Gastrocnemius medialis (tissue), 4 donors: ENCODE results near the gene MAPK14. TPM values are rescaled to one million over a fixed set of nuclear protein-coding genes. Genes with fewer than 3 reads are reported as not detected.

ENCODE experiments used
- ATAC-seq, 2 donors: fragments of 150-250 bp; one replicate each; pipeline ENCODE4 v1.9.1; 2016
- DNase-seq, 2 donors: peaks; one replicate each; pipeline ENCODE4 v3.0.0-alpha.2; 2019
- H3K27ac ChIP-seq, 4 donors: fragments of 200-600 bp; sonication (generic); 1 replicate in 1 of 4; 2 replicates in 3 of 4; pipeline ENCODE4 v1.5.1; 2016 to 2018; ENCODE audit warnings: mild to moderate bottlenecking in 2 of 4, moderate library complexity in 1 of 4
- H3K27me3 ChIP-seq, 3 donors: fragments of 200-600 bp; sonication (generic) in 2 of 3; 1 replicate in 1 of 3; 2 replicates in 2 of 3; pipeline versions ENCODE4 v1.5.1 to v1.6.0; 2016 to 2019; ENCODE audit warnings: mild to moderate bottlenecking in 1 of 3, moderate library complexity in 1 of 3
- H3K36me3 ChIP-seq, 2 donors: fragments of 200-600 bp; sonication (generic) in 1 of 2; one replicate each; pipeline ENCODE4 v1.5.1; 2017 to 2018
- H3K4me1 ChIP-seq, 2 donors: fragments of 200-600 bp; sonication (generic) in 1 of 2; one replicate each; pipeline ENCODE4 v1.5.1; 2016 to 2017; ENCODE audit warnings: mild to moderate bottlenecking in 2 of 2
- H3K4me3 ChIP-seq, 4 donors: fragments of 200-600 bp; sonication (generic) in 3 of 4; 1 replicate in 1 of 4; 2 replicates in 3 of 4; pipeline ENCODE4 v1.5.1; 2016 to 2019; ENCODE audit warnings: mild to moderate bottlenecking in 2 of 4
- H3K9me3 ChIP-seq, 3 donors: fragments of 200-600 bp; sonication (generic) in 2 of 3; 1 replicate in 1 of 3; 2 replicates in 2 of 3; pipeline ENCODE4 v1.5.1; 2016 to 2019
- POLR2A ChIP-seq, 2 donors: fragments of 450-650 bp; IDR thresholded peaks; one replicate each; pipeline ENCODE4 v1.6.1; 2017; ENCODE audit warnings: antibody characterized with exemption in 2 of 2, mild to moderate bottlenecking in 2 of 2, moderate library complexity in 2 of 2
- in situ Hi-C, 4 donors: fragments of 200-750 bp; cut with MboI; loops; one replicate each; pipeline versions ENCODE4 v1.15.0 to v1.8.0; 2017; ENCODE audit warnings: low sequenced_read_pairs in 4 of 4
- intact Hi-C: fragments of 100-400 bp; cut with DNase I; formaldehyde crosslinking; loops from one replicate; pipeline ENCODE4 v1.15.1; 2023; ENCODE audit warnings: low total_unique reads
- total RNA-seq, 4 donors: library from RNA; depleted of rRNA; stranded (reverse); fragments of >200 nt; gene quantifications; one replicate each; pipeline versions ENCODE4 v1.1.0 to v1.2.3, GENCODE V29; 2016
- TF ChIP-seq, protein P1 (sequence below), 5 experiments: fragments of 450-650 bp in 3 of 5; fragments of 200-600 bp in 2 of 5; sonication (generic) in 2 of 5; IDR thresholded peaks in 4 of 5; conservative IDR thresholded peaks in 1 of 5; 1 replicate in 4 of 5; 2 replicates in 1 of 5; pipeline ENCODE4 v1.5.1; 2016 to 2019; ENCODE audit warnings: antibody characterized with exemption in 5 of 5, mild to moderate bottlenecking in 3 of 5, moderate library complexity in 3 of 5

Gene MAPK14
- total RNA-seq, 4 donors from 2014 or later: 37.6 to 42.4 (median 40.2) TPM

DNA sequence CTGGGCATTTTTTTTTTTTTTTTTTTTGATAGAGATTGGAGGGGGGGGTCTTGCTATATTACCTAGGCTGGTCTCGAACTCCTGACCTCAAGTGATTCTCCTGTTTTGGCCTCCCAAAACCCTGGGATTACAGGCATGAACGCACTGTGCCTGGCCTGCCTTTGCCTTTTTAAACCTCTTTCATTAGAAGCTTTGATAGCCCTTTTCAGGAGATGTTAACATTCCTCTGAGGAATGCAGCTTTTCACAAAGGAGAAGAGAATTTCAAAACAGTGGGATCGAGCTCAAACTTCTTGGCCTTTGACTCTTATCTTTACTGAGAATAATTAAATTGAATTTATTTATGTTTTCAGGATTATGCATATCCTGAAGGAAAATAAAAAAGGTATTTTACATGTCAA lies 34.5 kb upstream of the MAPK14 start:
- no peaks in the 10 kb centered on the region for H3K9me3 ChIP-seq
- no peak for TF ChIP-seq POLR2A (IDR thresholded peaks at IDR 0.05)
- TF ChIP-seq, protein P1, sequence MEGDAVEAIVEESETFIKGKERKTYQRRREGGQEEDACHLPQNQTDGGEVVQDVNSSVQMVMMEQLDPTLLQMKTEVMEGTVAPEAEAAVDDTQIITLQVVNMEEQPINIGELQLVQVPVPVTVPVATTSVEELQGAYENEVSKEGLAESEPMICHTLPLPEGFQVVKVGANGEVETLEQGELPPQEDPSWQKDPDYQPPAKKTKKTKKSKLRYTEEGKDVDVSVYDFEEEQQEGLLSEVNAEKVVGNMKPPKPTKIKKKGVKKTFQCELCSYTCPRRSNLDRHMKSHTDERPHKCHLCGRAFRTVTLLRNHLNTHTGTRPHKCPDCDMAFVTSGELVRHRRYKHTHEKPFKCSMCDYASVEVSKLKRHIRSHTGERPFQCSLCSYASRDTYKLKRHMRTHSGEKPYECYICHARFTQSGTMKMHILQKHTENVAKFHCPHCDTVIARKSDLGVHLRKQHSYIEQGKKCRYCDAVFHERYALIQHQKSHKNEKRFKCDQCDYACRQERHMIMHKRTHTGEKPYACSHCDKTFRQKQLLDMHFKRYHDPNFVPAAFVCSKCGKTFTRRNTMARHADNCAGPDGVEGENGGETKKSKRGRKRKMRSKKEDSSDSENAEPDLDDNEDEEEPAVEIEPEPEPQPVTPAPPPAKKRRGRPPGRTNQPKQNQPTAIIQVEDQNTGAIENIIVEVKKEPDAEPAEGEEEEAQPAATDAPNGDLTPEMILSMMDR (IDR thresholded peaks at IDR 0.05 in 4 of 5, conservative IDR thresholded peaks at IDR 0.05 in 1 of 5): no peak
- no peaks in the 10 kb centered on the region for H3K27me3 ChIP-seq
- H3K27ac ChIP-seq: no peak overlapping the region
- intact Hi-C loops (no loop called here), in situ Hi-C loops (no loop called here)
- DNase-seq: no peak
- H3K4me3 ChIP-seq: no peak overlapping the region
- ATAC-seq: no peak
- H3K36me3 ChIP-seq: no peaks in the 10 kb centered on the region
- no peaks in the 10 kb centered on the region for H3K4me1 ChIP-seq

DNA sequence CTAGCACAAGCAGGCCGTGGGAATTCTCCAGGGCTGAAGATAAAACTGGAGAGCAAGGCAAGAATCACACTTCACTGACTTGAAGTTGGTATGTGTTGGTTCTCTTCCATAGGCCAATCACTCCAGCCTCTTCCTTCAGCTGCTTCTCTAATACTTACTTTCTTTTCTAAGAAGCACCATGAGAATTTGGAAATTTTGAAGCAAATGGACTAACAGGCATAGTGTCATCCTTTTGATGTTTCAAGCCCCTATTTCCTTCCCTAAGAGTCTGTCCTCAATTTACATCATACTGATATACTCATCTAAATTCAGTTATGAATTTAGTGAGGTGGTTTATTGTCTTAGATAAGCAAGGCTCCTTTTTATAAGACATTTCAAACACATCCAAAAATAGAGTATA lies 27.2 kb upstream of the MAPK14 start:
- no peak for ATAC-seq
- H3K4me1 ChIP-seq: no peaks in the 10 kb centered on the region
- TF ChIP-seq, protein P1 (IDR thresholded peaks at IDR 0.05 in 4 of 5, conservative IDR thresholded peaks at IDR 0.05 in 1 of 5): no peak
- no peak for TF ChIP-seq POLR2A (IDR thresholded peaks at IDR 0.05)
- H3K36me3 ChIP-seq: no peaks in the 10 kb centered on the region
- no peaks in the 10 kb centered on the region for H3K27me3 ChIP-seq
- no peak overlapping the region for H3K27ac ChIP-seq
- no peak overlapping the region for H3K4me3 ChIP-seq
- intact Hi-C loops (no loop called here), in situ Hi-C loops (no loop called here)
- DNase-seq: no peak
- H3K9me3 ChIP-seq: no peaks in the 10 kb centered on the region

DNA sequence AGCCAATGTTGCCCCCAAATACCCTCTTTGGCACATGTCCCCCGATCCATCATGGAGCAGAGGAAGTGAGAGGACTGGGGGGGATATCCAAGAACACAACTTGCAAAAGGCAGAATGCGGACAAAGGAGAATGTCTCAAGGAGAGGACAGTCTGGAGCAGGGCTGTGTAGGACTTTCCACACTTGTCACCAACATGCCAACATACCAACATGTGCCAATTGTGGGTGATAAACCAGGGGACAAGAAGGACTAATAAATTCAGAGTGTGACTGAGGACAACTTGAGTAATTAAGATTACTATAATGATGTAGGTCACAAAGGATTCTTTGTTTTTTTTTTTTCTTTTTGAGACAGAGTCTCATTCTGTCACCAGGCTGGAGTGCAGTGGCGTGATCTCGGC lies 11.9 kb upstream of the MAPK14 start:
- ATAC-seq (no peak), DNase-seq (no peak)
- no peaks in the 10 kb centered on the region for H3K36me3 ChIP-seq
- no peak overlapping the region for H3K4me3 ChIP-seq
- no peak overlapping the region for H3K27ac ChIP-seq
- TF ChIP-seq, protein P1 (IDR thresholded peaks at IDR 0.05 in 4 of 5, conservative IDR thresholded peaks at IDR 0.05 in 1 of 5): no peak
- TF ChIP-seq POLR2A (IDR thresholded peaks at IDR 0.05): no peak
- no peaks in the 10 kb centered on the region for H3K9me3 ChIP-seq
- in situ Hi-C loops (no loop called here), intact Hi-C loops (no loop called here)
- no peaks in the 10 kb centered on the region for H3K4me1 ChIP-seq
- H3K27me3 ChIP-seq: no peaks in the 10 kb centered on the region

DNA sequence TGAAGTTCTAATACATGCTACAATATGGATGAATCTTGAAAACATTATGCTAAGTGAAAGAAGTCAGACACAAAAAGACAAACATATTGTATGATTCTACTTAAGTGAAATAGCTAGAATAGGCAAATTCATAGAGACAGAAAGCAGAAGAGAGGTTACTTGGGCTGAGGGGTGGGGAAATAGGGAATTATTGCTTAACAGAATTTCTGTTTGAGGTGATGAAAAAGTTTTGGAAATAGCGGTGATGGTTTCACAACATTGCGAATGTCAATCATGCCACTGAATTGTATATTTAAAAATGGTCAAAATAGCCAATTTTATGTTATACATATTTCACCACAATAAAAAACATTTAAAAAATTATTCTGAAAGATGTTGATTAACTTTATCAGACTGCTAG lies 9.3 kb upstream of the MAPK14 start:
- TF ChIP-seq POLR2A (IDR thresholded peaks at IDR 0.05): no peak
- TF ChIP-seq, protein P1 (IDR thresholded peaks at IDR 0.05 in 4 of 5, conservative IDR thresholded peaks at IDR 0.05 in 1 of 5): no peak
- H3K4me1 ChIP-seq: no peaks in the 10 kb centered on the region
- in situ Hi-C loops (no loop called here), intact Hi-C loops (no loop called here)
- H3K27ac ChIP-seq: no peak overlapping the region
- ATAC-seq (no peak), DNase-seq (no peak)
- no peak overlapping the region for H3K4me3 ChIP-seq
- no peaks in the 10 kb centered on the region for H3K9me3 ChIP-seq
- H3K27me3 ChIP-seq: no peaks in the 10 kb centered on the region
- H3K36me3 ChIP-seq: no peaks in the 10 kb centered on the region

DNA sequence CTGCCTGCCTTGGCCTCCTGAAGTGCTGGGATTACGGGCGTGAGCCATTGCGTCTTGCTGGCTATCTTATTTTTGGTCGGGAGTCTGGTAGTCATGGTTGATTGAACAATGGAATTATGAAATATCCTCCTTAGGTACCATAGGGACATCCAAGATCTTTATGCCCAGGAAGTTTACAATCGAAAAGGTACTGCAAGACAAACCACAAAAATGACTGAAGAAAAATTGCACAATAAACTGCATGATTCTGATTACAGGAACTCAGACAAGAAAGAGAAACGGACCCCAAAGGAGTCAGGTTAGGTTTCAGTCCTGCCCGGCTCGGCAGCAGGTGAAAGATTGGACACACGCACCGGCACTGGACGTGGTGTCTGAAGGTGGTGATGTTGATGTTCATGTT lies 8.4 kb upstream of the MAPK14 start:
- no peak overlapping the region for H3K4me3 ChIP-seq
- H3K36me3 ChIP-seq: no peaks in the 10 kb centered on the region
- no peak for DNase-seq
- no peak for ATAC-seq
- no peaks in the 10 kb centered on the region for H3K4me1 ChIP-seq
- H3K27ac ChIP-seq: no peak overlapping the region
- no peaks in the 10 kb centered on the region for H3K9me3 ChIP-seq
- in situ Hi-C loops: no loop called here
- no peak for TF ChIP-seq POLR2A (IDR thresholded peaks at IDR 0.05)
- TF ChIP-seq, protein P1 (IDR thresholded peaks at IDR 0.05 in 4 of 5, conservative IDR thresholded peaks at IDR 0.05 in 1 of 5): no peak
- intact Hi-C loops: no loop called here
- H3K27me3 ChIP-seq: peaks cover 0 to 7% (median 4%) of the 10 kb centered on the region in 3 donors
